ENCODE results near the gene PRKCZ.
"Not testable (repeated sequence)": the region's sequence is repeated elsewhere in the genome, so short reads cannot be mapped to it uniquely, and the experiment has no call there.

The PRKCZ gene

GRCh38 chr1:2133039-2133878 is 83.0 kb downstream of the PRKCZ start:
- peaks cover 22 to 43% of the 10 kb centered on the region in 2 donors for H3K4me1 ChIP-seq (ENCODE audit: control insufficient read depth in 2 of 2, insufficient read depth in 2 of 2, low read length in 2 of 2)
- H3K4me3 ChIP-seq (ENCODE audit: low read length in 2 of 2): peak overlapping the region; percentile 66 to 76

DNA sequence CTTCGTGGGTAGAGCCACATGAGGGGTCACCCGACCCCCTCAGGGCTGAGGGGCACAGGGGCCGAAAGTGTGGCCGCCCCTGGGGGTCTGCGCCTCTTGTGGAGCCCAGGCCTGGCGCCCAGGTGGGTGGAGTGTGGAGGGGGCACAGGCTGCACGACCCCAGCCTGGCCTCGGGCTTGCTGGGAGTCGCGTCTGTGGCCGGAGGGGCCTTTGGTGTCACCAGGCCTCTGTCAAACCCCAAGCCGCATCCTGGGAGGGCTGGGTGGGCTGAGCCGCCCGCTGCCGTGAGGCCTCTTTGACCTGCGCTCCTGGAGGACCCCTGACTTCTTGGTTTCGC is 83.6 kb downstream of the PRKCZ start:
- peaks cover 25 to 47% of the 10 kb centered on the region in 2 donors for H3K4me1 ChIP-seq (ENCODE audit: control insufficient read depth in 2 of 2, insufficient read depth in 2 of 2, low read length in 2 of 2)
- H3K36me3 ChIP-seq (ENCODE audit: control insufficient read depth in 2 of 2, insufficient read depth in 2 of 2, low read length in 2 of 2): peaks cover 0 to 2% of the 10 kb centered on the region in 2 donors
- peak overlapping the region; percentile 64 to 65 for H3K9ac ChIP-seq (ENCODE audit: low read depth in 1 of 2, low read length in 2 of 2)
- H3K27me3 ChIP-seq (ENCODE audit: control insufficient read depth in 2 of 2, insufficient read depth in 2 of 2, low read length in 2 of 2): no peaks in the 10 kb centered on the region
- peak overlapping the region; percentile 71 to 88 for H3K27ac ChIP-seq (ENCODE audit: low read depth in 2 of 2, low read length in 2 of 2)
- no peaks in the 10 kb centered on the region for H3K9me3 ChIP-seq (ENCODE audit: control insufficient read depth in 2 of 2, low read length in 2 of 2)
- peak overlapping the region; percentile 65 to 66 for H3K4me3 ChIP-seq (ENCODE audit: low read length in 2 of 2)

More at GRCh38 chr1:2133039-2133878, 83.0 kb downstream of the PRKCZ start:
- no peaks in the 10 kb centered on the region for H3K9me3 ChIP-seq (ENCODE audit: control insufficient read depth in 2 of 2, low read length in 2 of 2)
- H3K27ac ChIP-seq (ENCODE audit: low read depth in 2 of 2, low read length in 2 of 2): peak overlapping the region; percentile 71 to 88
- H3K27me3 ChIP-seq (ENCODE audit: control insufficient read depth in 2 of 2, insufficient read depth in 2 of 2, low read length in 2 of 2): no peaks in the 10 kb centered on the region
- peaks cover 0 to 2% of the 10 kb centered on the region in 2 donors for H3K36me3 ChIP-seq (ENCODE audit: control insufficient read depth in 2 of 2, insufficient read depth in 2 of 2, low read length in 2 of 2)
- peak overlapping the region; percentile 70 to 72 for H3K9ac ChIP-seq (ENCODE audit: low read depth in 1 of 2, low read length in 2 of 2)

- Histone ChIP-seq H3K36me3 (ENCODE audit: control insufficient read depth in 2 of 2, insufficient read depth in 2 of 2, low read length in 2 of 2) (peaks cover 0 to 2% of the 10 kb centered on the region in 2 donors), H3K9me3 (ENCODE audit: control insufficient read depth in 2 of 2, low read length in 2 of 2) (no peaks in the 10 kb centered on the region), H3K4me3 (ENCODE audit: low read length in 2 of 2) (no peak overlapping the region), H3K27me3 (ENCODE audit: control insufficient read depth in 2 of 2, insufficient read depth in 2 of 2, low read length in 2 of 2) (no peaks in the 10 kb centered on the region), H3K4me1 (ENCODE audit: control insufficient read depth in 2 of 2, insufficient read depth in 2 of 2, low read length in 2 of 2) (peaks cover 25 to 50% of the 10 kb centered on the region in 2 donors), H3K9ac (ENCODE audit: low read depth in 1 of 2, low read length in 2 of 2) (no peak overlapping the region), H3K27ac (ENCODE audit: low read depth in 2 of 2, low read length in 2 of 2) (peak overlapping the region in 1 of 2 donors; percentile 88)
Measured at GRCh38 chr1:2134266-2134620, 84.0 kb downstream of the PRKCZ start.

DNA sequence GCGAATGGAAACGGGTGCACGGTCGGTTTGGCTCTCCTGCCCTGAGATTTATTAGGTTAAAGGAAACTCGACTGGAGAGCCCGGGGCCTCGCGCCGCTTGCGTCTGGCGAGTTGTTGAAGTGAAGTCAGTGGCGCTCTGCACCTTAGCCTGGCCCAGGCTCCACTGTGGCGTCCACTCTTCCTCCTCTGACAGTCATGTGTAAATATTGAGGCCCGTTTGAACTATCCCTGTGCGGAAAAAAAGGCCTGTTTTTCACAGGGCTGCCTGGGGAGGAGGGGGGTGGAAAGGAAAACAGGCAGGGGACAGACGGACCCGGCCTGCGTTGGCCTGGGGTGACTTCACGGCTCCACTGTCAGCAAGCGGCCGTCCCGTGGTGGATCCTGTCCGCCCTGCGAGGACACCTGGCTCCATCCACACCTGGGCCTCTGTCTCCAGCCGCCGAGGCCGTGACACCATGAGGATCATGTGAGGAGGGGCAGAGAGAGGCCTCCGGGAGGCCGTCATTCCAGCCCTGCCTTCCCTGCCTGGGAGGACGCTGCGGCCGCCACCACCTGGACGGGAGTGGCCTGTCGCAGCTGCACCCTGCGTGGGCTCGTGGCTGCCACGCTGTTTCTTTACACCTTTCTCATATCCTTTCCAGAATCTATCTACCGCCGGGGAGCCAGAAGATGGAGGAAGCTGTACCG is 84.6 kb downstream of the PRKCZ start:
- Histone ChIP-seq H3K9me3 (ENCODE audit: control insufficient read depth in 2 of 2, low read length in 2 of 2) (no peaks in the 10 kb centered on the region), H3K4me3 (ENCODE audit: low read length in 2 of 2) (no peak overlapping the region), H3K36me3 (ENCODE audit: control insufficient read depth in 2 of 2, insufficient read depth in 2 of 2, low read length in 2 of 2) (peaks cover 0 to 2% of the 10 kb centered on the region in 2 donors), H3K27me3 (ENCODE audit: control insufficient read depth in 2 of 2, insufficient read depth in 2 of 2, low read length in 2 of 2) (no peaks in the 10 kb centered on the region), H3K9ac (ENCODE audit: low read depth in 1 of 2, low read length in 2 of 2) (peak overlapping the region in 1 of 2 donors; percentile 52), H3K27ac (ENCODE audit: low read depth in 2 of 2, low read length in 2 of 2) (peak overlapping the region; percentile 45 to 86), H3K4me1 (ENCODE audit: control insufficient read depth in 2 of 2, insufficient read depth in 2 of 2, low read length in 2 of 2) (peaks cover 27 to 53% of the 10 kb centered on the region in 2 donors)

GRCh38 chr1:2135441-2135841 is 85.2 kb downstream of the PRKCZ start:
- peaks cover 28 to 55% of the 10 kb centered on the region in 2 donors for H3K4me1 ChIP-seq (ENCODE audit: control insufficient read depth in 2 of 2, insufficient read depth in 2 of 2, low read length in 2 of 2)
- peak overlapping the region in 1 of 2 donors; percentile 52 for H3K9ac ChIP-seq (ENCODE audit: low read depth in 1 of 2, low read length in 2 of 2)
- H3K4me3 ChIP-seq (ENCODE audit: low read length in 2 of 2): no peak overlapping the region
- peak overlapping the region; percentile 45 to 86 for H3K27ac ChIP-seq (ENCODE audit: low read depth in 2 of 2, low read length in 2 of 2)
- no peaks in the 10 kb centered on the region for H3K9me3 ChIP-seq (ENCODE audit: control insufficient read depth in 2 of 2, low read length in 2 of 2)
- H3K36me3 ChIP-seq (ENCODE audit: control insufficient read depth in 2 of 2, insufficient read depth in 2 of 2, low read length in 2 of 2): peaks cover 0 to 2% of the 10 kb centered on the region in 2 donors
- no peaks in the 10 kb centered on the region for H3K27me3 ChIP-seq (ENCODE audit: control insufficient read depth in 2 of 2, insufficient read depth in 2 of 2, low read length in 2 of 2)

GRCh38 chr1:2135941-2136340 is 85.7 kb downstream of the PRKCZ start:
- Histone ChIP-seq H3K4me3 (ENCODE audit: low read length in 2 of 2) (no peak overlapping the region), H3K27me3 (ENCODE audit: control insufficient read depth in 2 of 2, insufficient read depth in 2 of 2, low read length in 2 of 2) (no peaks in the 10 kb centered on the region), H3K36me3 (ENCODE audit: control insufficient read depth in 2 of 2, insufficient read depth in 2 of 2, low read length in 2 of 2) (peaks cover 0 to 2% of the 10 kb centered on the region in 2 donors), H3K27ac (ENCODE audit: low read depth in 2 of 2, low read length in 2 of 2) (peak overlapping the region; percentile 74 to 86), H3K9me3 (ENCODE audit: control insufficient read depth in 2 of 2, low read length in 2 of 2) (no peaks in the 10 kb centered on the region), H3K9ac (ENCODE audit: low read depth in 1 of 2, low read length in 2 of 2) (peak overlapping the region; percentile 2 to 54), H3K4me1 (ENCODE audit: control insufficient read depth in 2 of 2, insufficient read depth in 2 of 2, low read length in 2 of 2) (peaks cover 28 to 55% of the 10 kb centered on the region in 2 donors)

- H3K36me3 ChIP-seq (ENCODE audit: control insufficient read depth in 2 of 2, insufficient read depth in 2 of 2, low read length in 2 of 2): peaks cover 0 to 2% of the 10 kb centered on the region in 2 donors
- H3K9ac ChIP-seq (ENCODE audit: low read depth in 1 of 2, low read length in 2 of 2): peak overlapping the region; percentile 2 to 54
- H3K4me1 ChIP-seq (ENCODE audit: control insufficient read depth in 2 of 2, insufficient read depth in 2 of 2, low read length in 2 of 2): peaks cover 28 to 55% of the 10 kb centered on the region in 2 donors
- H3K9me3 ChIP-seq (ENCODE audit: control insufficient read depth in 2 of 2, low read length in 2 of 2): no peaks in the 10 kb centered on the region
- H3K4me3 ChIP-seq (ENCODE audit: low read length in 2 of 2): no peak overlapping the region
- H3K27ac ChIP-seq (ENCODE audit: low read depth in 2 of 2, low read length in 2 of 2): peak overlapping the region; percentile 74 to 86
- no peaks in the 10 kb centered on the region for H3K27me3 ChIP-seq (ENCODE audit: control insufficient read depth in 2 of 2, insufficient read depth in 2 of 2, low read length in 2 of 2)
Measured at GRCh38 chr1:2136386-2137235, 86.4 kb downstream of the PRKCZ start.

GRCh38 chr1:2137257-2138121 is 87.3 kb downstream of the PRKCZ start:
- Histone ChIP-seq H3K4me3 (ENCODE audit: low read length in 2 of 2) (peak overlapping the region in 1 of 2 donors; percentile 57), H3K4me1 (ENCODE audit: control insufficient read depth in 2 of 2, insufficient read depth in 2 of 2, low read length in 2 of 2) (peaks cover 28 to 50% of the 10 kb centered on the region in 2 donors), H3K27ac (ENCODE audit: low read depth in 2 of 2, low read length in 2 of 2) (peak overlapping the region; percentile 74 to 86), H3K27me3 (ENCODE audit: control insufficient read depth in 2 of 2, insufficient read depth in 2 of 2, low read length in 2 of 2) (no peaks in the 10 kb centered on the region), H3K9me3 (ENCODE audit: control insufficient read depth in 2 of 2, low read length in 2 of 2) (no peaks in the 10 kb centered on the region), H3K9ac (ENCODE audit: low read depth in 1 of 2, low read length in 2 of 2) (peak overlapping the region; percentile 54 to 58), H3K36me3 (ENCODE audit: control insufficient read depth in 2 of 2, insufficient read depth in 2 of 2, low read length in 2 of 2) (peaks cover 0 to 2% of the 10 kb centered on the region in 2 donors)

DNA sequence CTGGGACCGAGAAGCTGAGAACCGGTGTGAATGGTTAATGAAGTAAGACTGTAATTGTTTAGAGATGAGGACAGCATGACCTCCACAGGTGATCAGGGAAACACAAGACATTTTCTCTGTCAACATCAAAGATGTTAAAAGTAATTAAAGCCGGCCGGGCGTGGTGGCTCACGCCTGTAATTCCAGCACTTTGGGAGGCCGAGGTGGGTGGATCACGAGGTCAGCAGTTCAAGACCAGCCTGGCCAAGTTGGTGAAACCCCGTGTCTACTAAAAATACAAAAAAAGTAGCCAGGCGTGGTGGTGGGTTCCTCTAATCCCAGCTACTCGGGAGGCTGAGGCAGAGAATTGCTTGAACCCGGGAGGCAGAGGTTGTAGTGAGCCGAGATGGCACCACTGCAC is 88.9 kb downstream of the PRKCZ start:
- H3K4me1 ChIP-seq (ENCODE audit: control insufficient read depth in 2 of 2, insufficient read depth in 2 of 2, low read length in 2 of 2): peaks cover 28 to 38% of the 10 kb centered on the region in 2 donors
- H3K9me3 ChIP-seq (ENCODE audit: control insufficient read depth in 2 of 2, low read length in 2 of 2); H3K27me3 ChIP-seq (ENCODE audit: control insufficient read depth in 2 of 2, insufficient read depth in 2 of 2, low read length in 2 of 2); H3K36me3 ChIP-seq (ENCODE audit: control insufficient read depth in 2 of 2, insufficient read depth in 2 of 2, low read length in 2 of 2); H3K4me3 ChIP-seq (ENCODE audit: low read length in 2 of 2); H3K9ac ChIP-seq (ENCODE audit: low read depth in 1 of 2, low read length in 2 of 2): not testable (repeated sequence)
- H3K27ac ChIP-seq (ENCODE audit: low read depth in 2 of 2, low read length in 2 of 2): peak overlapping the region in 1 of 2 donors; percentile 74

Data from mucosa of rectum (tissue), 2 donors.